Activated effector memory CD4-positive, alpha-beta T cell treated with anti-CD3 and anti-CD28 coated beads, Interleukin-2, amount 50 U/mL, for 16 hours (primary cell): Measurements from ENCODE around the gene TFF2.
A peak's percentile ranks its signal among the peaks of the same experiment; 100 is the strongest.

Source experiments
- DNase-seq: peaks from one replicate; pipeline ENCODE4 v3.0.0-alpha.2; 2020

Gene TFF2

GRCh38 chr21:42364304-42364865 lies 13.6 kb upstream of the TFF2 start:
- no peak for DNase-seq

- DNase-seq, result no peak
These were observed 12.5 kb upstream of the TFF2 start for GRCh38 chr21:42363312-42363711.

GRCh38 chr21:42362700-42363099 lies 11.9 kb upstream of the TFF2 start:
- no peak for DNase-seq

- DNase-seq, result no peak
These were observed 11.4 kb upstream of the TFF2 start for GRCh38 chr21:42362198-42362597.

GRCh38 chr21:42361286-42361685 lies 10.5 kb upstream of the TFF2 start:
- DNase-seq, result no peak

GRCh38 chr21:42360317-42360716 lies 9.5 kb upstream of the TFF2 start:
- no peak for DNase-seq

- no peak for DNase-seq
These were observed 8.1 kb upstream of the TFF2 start for GRCh38 chr21:42358937-42359336.

- no peak for DNase-seq
These were observed 7.5 kb upstream of the TFF2 start for GRCh38 chr21:42358261-42358660.

GRCh38 chr21:42357307-42357706 lies 6.5 kb upstream of the TFF2 start:
- DNase-seq, result no peak

GRCh38 chr21:42356650-42357049 lies 5.9 kb upstream of the TFF2 start:
- DNase-seq, result no peak

- no peak for DNase-seq
These were observed 5.3 kb upstream of the TFF2 start for GRCh38 chr21:42356046-42356445.

- peak; percentile 28 for DNase-seq
These were observed 2.8 kb upstream of the TFF2 start for GRCh38 chr21:42353623-42354022.

GRCh38 chr21:42352441-42353095 lies 1.8 kb upstream of the TFF2 start:
- peak; percentile 48 for DNase-seq

- DNase-seq, result peak; percentile 50
These were observed 1.0 kb upstream of the TFF2 start for GRCh38 chr21:42351626-42352440.

- peak; percentile 36 for DNase-seq
These were observed 380 bp downstream of the TFF2 start for GRCh38 chr21:42350318-42350910.

GRCh38 chr21:42349420-42350317 lies 1.1 kb downstream of the TFF2 start:
- peak; percentile 50 for DNase-seq

- DNase-seq, result peak; percentile 16
These were observed 2.0 kb downstream of the TFF2 start for GRCh38 chr21:42348762-42349161.

- peak; percentile 53 for DNase-seq
These were observed 3.0 kb downstream of the TFF2 start for GRCh38 chr21:42347601-42348327.

GRCh38 chr21:42346866-42347600 lies 3.8 kb downstream of the TFF2 start:
- DNase-seq, result peak; percentile 30

- DNase-seq, result no peak
These were observed 4.4 kb downstream of the TFF2 start for GRCh38 chr21:42346441-42346840.

GRCh38 chr21:42344631-42345030 lies 6.2 kb downstream of the TFF2 start:
- no peak for DNase-seq
